Large intestine (tissue), 3 donors: ENCODE data around the gene COL4A2. TPM values are rescaled to one million over a fixed set of nuclear protein-coding genes. Genes with fewer than 3 reads are reported as not detected.

Experiments
- DNase-seq, 2 donors: peaks; one replicate each; pipeline versions ENCODE4 v3.0.0 to v3.0.0-alpha.2; 2013
- H3K27ac ChIP-seq: one replicate; pipeline ENCODE4 v1.5.1; 2013; ENCODE audit warnings: low read length
- H3K27me3 ChIP-seq: 2 replicates; pipeline ENCODE4 v1.6.1; 2013; ENCODE audit warnings: low read length; ENCODE audit not compliant: control insufficient read depth, insufficient read depth
- H3K36me3 ChIP-seq: 2 replicates; pipeline ENCODE4 v1.6.1; 2013; ENCODE audit warnings: low read length; ENCODE audit not compliant: control insufficient read depth, insufficient read depth
- H3K4me1 ChIP-seq: one replicate; pipeline ENCODE4 v1.6.1; 2013; ENCODE audit warnings: low read length; ENCODE audit not compliant: control insufficient read depth, insufficient read depth
- H3K4me3 ChIP-seq: one replicate; pipeline ENCODE4 v1.5.1; 2013; ENCODE audit warnings: low read length
- H3K9me3 ChIP-seq: one replicate; pipeline ENCODE4 v1.6.1; 2013; ENCODE audit warnings: mild to moderate bottlenecking, low read depth, low read length, moderate library complexity; ENCODE audit not compliant: control insufficient read depth
- WGBS: methylation state at CpG from one replicate; pipeline ENCODE4 v1.1.5; 2013; ENCODE audit warnings: low lambda C conversion rate; ENCODE audit not compliant: insufficient coverage; 5-methylcytosine and 5-hydroxymethylcytosine counted together
- polyA plus RNA-seq: library from polyadenylated mRNA; unstranded; fragments of 120-200 nt; gene quantifications from one replicate; pipeline ENCODE4 v1.2.1, GENCODE V29; 2013

Gene COL4A2
- polyA plus RNA-seq, 1 donor, result 164 TPM

GRCh38 chr13:110339263-110339662, 32.2 kb downstream of the COL4A2 start:
- no peak for DNase-seq
- no peaks in the 10 kb centered on the region for H3K27me3 ChIP-seq
- H3K27ac ChIP-seq, result no peak overlapping the region
- H3K4me1 ChIP-seq, result peaks cover 17% of the 10 kb centered on the region
- H3K4me3 ChIP-seq, result no peak overlapping the region
- H3K9me3 ChIP-seq, result no peaks in the 10 kb centered on the region
- no CpG with 5 or more reads among the region's 6 CpGs for WGBS
- peaks cover 2% of the 10 kb centered on the region for H3K36me3 ChIP-seq

- peaks cover 17% of the 10 kb centered on the region for H3K4me1 ChIP-seq
- WGBS, result 95% methylated on average over 4 of the region's 9 CpGs
- no peaks in the 10 kb centered on the region for H3K9me3 ChIP-seq
- no peaks in the 10 kb centered on the region for H3K36me3 ChIP-seq
- no peak for DNase-seq
- peak overlapping the region; percentile 70 for H3K27ac ChIP-seq
- H3K27me3 ChIP-seq, result no peaks in the 10 kb centered on the region
- H3K4me3 ChIP-seq, result no peak overlapping the region
Observed at GRCh38 chr13:110339975-110340550, 33.0 kb downstream of the COL4A2 start.

- Histone ChIP-seq H3K4me3 (no peak overlapping the region), H3K36me3 (no peaks in the 10 kb centered on the region), H3K27me3 (no peaks in the 10 kb centered on the region), H3K27ac (peak overlapping the region; percentile 70), H3K9me3 (no peaks in the 10 kb centered on the region), H3K4me1 (peaks cover 17% of the 10 kb centered on the region)
- WGBS, result no CpG with 5 or more reads among the region's 24 CpGs
- DNase-seq, result peak in 1 of 2 donors; percentile 41
Observed at GRCh38 chr13:110340812-110341444, 33.8 kb downstream of the COL4A2 start.

- Histone ChIP-seq H3K4me3 (no peak overlapping the region), H3K4me1 (peaks cover 17% of the 10 kb centered on the region), H3K27me3 (no peaks in the 10 kb centered on the region), H3K27ac (peak overlapping the region; percentile 70), H3K36me3 (no peaks in the 10 kb centered on the region), H3K9me3 (no peaks in the 10 kb centered on the region)
- no CpG with 5 or more reads among the region's 14 CpGs for WGBS
- DNase-seq, result peak in 1 of 2 donors; percentile 31
Observed at GRCh38 chr13:110341445-110342244, 34.6 kb downstream of the COL4A2 start.

- no peaks in the 10 kb centered on the region for H3K36me3 ChIP-seq
- no peak overlapping the region for H3K27ac ChIP-seq
- peaks cover 25% of the 10 kb centered on the region for H3K4me1 ChIP-seq
- no CpG with 5 or more reads among the region's 9 CpGs for WGBS
- no peaks in the 10 kb centered on the region for H3K27me3 ChIP-seq
- H3K4me3 ChIP-seq, result no peak overlapping the region
- DNase-seq, result no peak
- no peaks in the 10 kb centered on the region for H3K9me3 ChIP-seq
Observed at GRCh38 chr13:110342474-110342873, 35.4 kb downstream of the COL4A2 start.

- Histone ChIP-seq H3K27ac (no peak overlapping the region), H3K4me3 (no peak overlapping the region), H3K9me3 (no peaks in the 10 kb centered on the region), H3K27me3 (no peaks in the 10 kb centered on the region), H3K4me1 (peaks cover 22% of the 10 kb centered on the region), H3K36me3 (no peaks in the 10 kb centered on the region)
- no peak for DNase-seq
- no CpG with 5 or more reads among the region's 16 CpGs for WGBS
Observed at GRCh38 chr13:110343241-110343865, 36.3 kb downstream of the COL4A2 start.

- H3K27ac ChIP-seq, result no peak overlapping the region
- no CpG with 5 or more reads among the region's 5 CpGs for WGBS
- peaks cover 16% of the 10 kb centered on the region for H3K4me1 ChIP-seq
Observed at GRCh38 chr13:110344320-110344719, 37.2 kb downstream of the COL4A2 start.

GRCh38 chr13:110345266-110345665, 38.2 kb downstream of the COL4A2 start:
- no peak for DNase-seq
- H3K27ac ChIP-seq, result no peak overlapping the region
- H3K4me1 ChIP-seq, result peaks cover 15% of the 10 kb centered on the region

More at GRCh38 chr13:110344320-110344719, 37.2 kb downstream of the COL4A2 start:
- no peak for DNase-seq
- Histone ChIP-seq H3K4me3 (no peak overlapping the region), H3K27me3 (no peaks in the 10 kb centered on the region), H3K9me3 (no peaks in the 10 kb centered on the region), H3K36me3 (no peaks in the 10 kb centered on the region)

GRCh38 chr13:110345701-110346100, 38.6 kb downstream of the COL4A2 start:
- H3K4me1 ChIP-seq, result peaks cover 11% of the 10 kb centered on the region
- H3K36me3 ChIP-seq, result no peaks in the 10 kb centered on the region
- no peak for DNase-seq
- H3K9me3 ChIP-seq, result no peaks in the 10 kb centered on the region
- H3K27ac ChIP-seq, result no peak overlapping the region
- no CpG with 5 or more reads among the region's 4 CpGs for WGBS
- H3K27me3 ChIP-seq, result no peaks in the 10 kb centered on the region
- no peak overlapping the region for H3K4me3 ChIP-seq

More at GRCh38 chr13:110345266-110345665, 38.2 kb downstream of the COL4A2 start:
- Histone ChIP-seq H3K9me3 (no peaks in the 10 kb centered on the region), H3K36me3 (no peaks in the 10 kb centered on the region), H3K4me3 (no peak overlapping the region), H3K27me3 (no peaks in the 10 kb centered on the region)
- no CpG with 5 or more reads among the region's 7 CpGs for WGBS

- Histone ChIP-seq H3K4me3 (no peak overlapping the region), H3K9me3 (no peaks in the 10 kb centered on the region)
Observed at GRCh38 chr13:110346661-110347067, 39.6 kb downstream of the COL4A2 start.

More at GRCh38 chr13:110346661-110347067, 39.6 kb downstream of the COL4A2 start:
- WGBS, result no CpG with 5 or more reads among the region's 17 CpGs
- Histone ChIP-seq H3K27me3 (no peaks in the 10 kb centered on the region), H3K27ac (no peak overlapping the region), H3K36me3 (no peaks in the 10 kb centered on the region), H3K4me1 (peaks cover 9% of the 10 kb centered on the region)
- DNase-seq, result peak in 1 of 2 donors; percentile 61
